MM.1S (cell line): Measurements from ENCODE around the gene SLC22A13.
"Not testable (repeated sequence)": the region's sequence is repeated elsewhere in the genome, so short reads cannot be mapped to it uniquely, and the experiment has no call there.

Source experiments
- EZH2 ChIP-seq: fragments of 300-600 bp; sonication (generic); optimal IDR thresholded peaks from 2 replicates; pipeline ENCODE3; 2017; ENCODE audit warnings: low read depth, mild to moderate bottlenecking, antibody characterized with exemption, low read length, mixed read lengths
- EZH2phosphoT487 ChIP-seq: fragments of 300-600 bp; sonication (generic); IDR thresholded peaks from 2 replicates; pipeline ENCODE4 v1.6.1; 2018; ENCODE audit warnings: antibody characterized with exemption, low read length
- TF ChIP-seq, protein P1 (sequence below): fragments of 300-600 bp; sonication (generic); IDR thresholded peaks from 2 replicates; pipeline ENCODE4 v1.5.1; 2016; ENCODE audit warnings: antibody characterized with exemption, low read length, mixed read lengths

DNA sequence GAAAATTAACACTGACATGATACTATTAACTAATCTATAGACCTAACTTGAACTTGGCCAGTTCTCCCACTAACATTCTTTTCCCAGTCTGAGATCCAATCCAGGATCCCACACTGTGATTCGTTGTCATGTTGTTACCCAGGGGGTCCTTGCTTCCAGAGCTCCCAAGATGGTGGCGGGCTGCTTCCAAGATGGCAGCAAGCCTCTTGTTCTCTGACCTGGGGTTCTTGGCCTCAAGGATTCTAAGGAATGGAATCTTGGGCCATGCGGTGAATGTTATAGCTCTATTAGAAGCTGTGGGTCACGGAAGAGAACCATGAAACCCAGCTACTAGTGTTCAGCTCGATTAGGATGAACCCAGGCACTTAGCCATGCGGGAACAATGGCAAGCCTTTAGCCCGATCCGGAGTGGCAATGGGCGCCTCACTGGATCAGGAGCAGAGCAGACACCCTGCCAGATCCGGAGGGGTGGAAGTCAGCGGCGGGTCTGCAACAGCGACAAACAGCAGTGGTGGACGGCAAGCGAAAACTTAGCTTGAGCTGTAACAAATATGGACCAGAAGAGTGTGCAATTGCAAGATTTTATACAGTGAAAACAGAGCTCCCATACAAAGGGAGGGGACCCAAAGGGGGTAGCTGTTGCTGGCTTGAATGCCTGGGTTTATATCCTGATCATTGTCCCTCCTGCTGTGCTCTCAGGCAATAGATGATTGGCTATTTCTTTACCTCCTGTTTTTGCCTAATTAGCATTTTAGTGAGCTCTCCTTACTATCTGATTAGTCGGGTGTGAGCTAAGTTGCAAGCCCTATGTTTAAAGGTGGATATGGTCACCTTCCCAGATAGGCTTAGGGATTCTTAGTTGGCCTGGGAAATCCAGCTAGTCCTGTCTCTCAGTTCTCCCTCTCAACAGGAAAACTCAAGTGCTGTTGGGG lies 23.9 kb downstream of the SLC22A13 start:
- TF ChIP-seq EZH2, EZH2phosphoT487: not testable (repeated sequence)
- TF ChIP-seq, protein P1, sequence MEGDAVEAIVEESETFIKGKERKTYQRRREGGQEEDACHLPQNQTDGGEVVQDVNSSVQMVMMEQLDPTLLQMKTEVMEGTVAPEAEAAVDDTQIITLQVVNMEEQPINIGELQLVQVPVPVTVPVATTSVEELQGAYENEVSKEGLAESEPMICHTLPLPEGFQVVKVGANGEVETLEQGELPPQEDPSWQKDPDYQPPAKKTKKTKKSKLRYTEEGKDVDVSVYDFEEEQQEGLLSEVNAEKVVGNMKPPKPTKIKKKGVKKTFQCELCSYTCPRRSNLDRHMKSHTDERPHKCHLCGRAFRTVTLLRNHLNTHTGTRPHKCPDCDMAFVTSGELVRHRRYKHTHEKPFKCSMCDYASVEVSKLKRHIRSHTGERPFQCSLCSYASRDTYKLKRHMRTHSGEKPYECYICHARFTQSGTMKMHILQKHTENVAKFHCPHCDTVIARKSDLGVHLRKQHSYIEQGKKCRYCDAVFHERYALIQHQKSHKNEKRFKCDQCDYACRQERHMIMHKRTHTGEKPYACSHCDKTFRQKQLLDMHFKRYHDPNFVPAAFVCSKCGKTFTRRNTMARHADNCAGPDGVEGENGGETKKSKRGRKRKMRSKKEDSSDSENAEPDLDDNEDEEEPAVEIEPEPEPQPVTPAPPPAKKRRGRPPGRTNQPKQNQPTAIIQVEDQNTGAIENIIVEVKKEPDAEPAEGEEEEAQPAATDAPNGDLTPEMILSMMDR: not testable (repeated sequence)
